Measurements from ENCODE around the gene BPIFB3. TPM values are rescaled to one million over a fixed set of nuclear protein-coding genes. Genes with fewer than 3 reads are reported as not detected.

BPIFB3 gene
- total and polyA plus RNA-seq, 2 experiments from 2014 or later = not detected

GRCh38 chr20:33024243-33024560, 29.5 kb upstream of the BPIFB3 start:
- H3K27ac ChIP-seq = no peak overlapping the region
- H3K36me3 ChIP-seq = no peaks in the 10 kb centered on the region
- no peaks in the 10 kb centered on the region for H3K27me3 ChIP-seq
- no peak overlapping the region for H3K4me3 ChIP-seq
- H3K9me3 ChIP-seq (ENCODE audit: low read depth) = no peaks in the 10 kb centered on the region
- H3K4me1 ChIP-seq (ENCODE audit: low read depth) = no peaks in the 10 kb centered on the region
- TF ChIP-seq, protein P1, sequence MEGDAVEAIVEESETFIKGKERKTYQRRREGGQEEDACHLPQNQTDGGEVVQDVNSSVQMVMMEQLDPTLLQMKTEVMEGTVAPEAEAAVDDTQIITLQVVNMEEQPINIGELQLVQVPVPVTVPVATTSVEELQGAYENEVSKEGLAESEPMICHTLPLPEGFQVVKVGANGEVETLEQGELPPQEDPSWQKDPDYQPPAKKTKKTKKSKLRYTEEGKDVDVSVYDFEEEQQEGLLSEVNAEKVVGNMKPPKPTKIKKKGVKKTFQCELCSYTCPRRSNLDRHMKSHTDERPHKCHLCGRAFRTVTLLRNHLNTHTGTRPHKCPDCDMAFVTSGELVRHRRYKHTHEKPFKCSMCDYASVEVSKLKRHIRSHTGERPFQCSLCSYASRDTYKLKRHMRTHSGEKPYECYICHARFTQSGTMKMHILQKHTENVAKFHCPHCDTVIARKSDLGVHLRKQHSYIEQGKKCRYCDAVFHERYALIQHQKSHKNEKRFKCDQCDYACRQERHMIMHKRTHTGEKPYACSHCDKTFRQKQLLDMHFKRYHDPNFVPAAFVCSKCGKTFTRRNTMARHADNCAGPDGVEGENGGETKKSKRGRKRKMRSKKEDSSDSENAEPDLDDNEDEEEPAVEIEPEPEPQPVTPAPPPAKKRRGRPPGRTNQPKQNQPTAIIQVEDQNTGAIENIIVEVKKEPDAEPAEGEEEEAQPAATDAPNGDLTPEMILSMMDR (IDR thresholded peaks at IDR 0.05; ENCODE audit: low read depth, low read length) = no peak
- DNase-seq (ENCODE audit: low read depth in 1 of 2, low spot score in 1 of 2) = no peak

DNA sequence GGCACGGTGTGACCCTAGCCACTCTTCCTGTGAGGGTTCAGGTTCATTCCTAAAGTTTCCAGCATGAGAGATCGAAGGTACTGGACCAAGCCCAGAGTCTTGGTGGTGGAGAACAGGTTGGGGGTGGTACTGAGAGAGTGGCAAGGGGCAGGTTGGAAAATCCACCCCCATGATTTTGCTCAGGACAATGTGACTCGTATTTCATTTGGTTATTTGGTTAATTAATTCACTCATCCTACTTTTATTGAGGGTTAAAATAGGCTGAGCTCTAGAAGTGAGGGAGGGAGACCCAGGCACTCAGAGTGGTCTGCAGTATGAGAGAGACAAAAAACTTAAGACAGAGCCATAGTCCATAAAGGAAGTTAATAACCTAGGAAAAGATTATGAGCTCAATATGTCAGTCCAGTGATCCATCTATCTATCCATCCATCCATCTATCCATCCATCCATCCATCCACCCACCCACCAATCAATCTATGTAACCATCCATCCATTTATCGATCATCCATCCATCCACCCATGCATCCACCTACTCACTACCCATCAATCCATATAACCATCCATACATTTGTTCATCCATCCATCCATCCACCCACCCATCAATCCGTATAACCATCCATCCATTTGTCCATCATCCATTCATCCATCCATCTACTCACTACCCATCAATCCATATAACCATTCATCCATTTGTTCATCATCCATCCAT, 28.9 kb upstream of the BPIFB3 start:
- H3K27me3 ChIP-seq = no peaks in the 10 kb centered on the region
- TF ChIP-seq, protein P1 (IDR thresholded peaks at IDR 0.05; ENCODE audit: low read depth, low read length) = no peak
- no peaks in the 10 kb centered on the region for H3K4me1 ChIP-seq (ENCODE audit: low read depth)
- DNase-seq (ENCODE audit: low read depth in 1 of 2, low spot score in 1 of 2) = no peak
- H3K4me3 ChIP-seq = no peak overlapping the region
- H3K36me3 ChIP-seq = no peaks in the 10 kb centered on the region
- no peaks in the 10 kb centered on the region for H3K9me3 ChIP-seq (ENCODE audit: low read depth)
- H3K27ac ChIP-seq = no peak overlapping the region

GRCh38 chr20:33025318-33025876, 28.3 kb upstream of the BPIFB3 start:
- no peak for DNase-seq (ENCODE audit: low read depth in 1 of 2, low spot score in 1 of 2)
- no peaks in the 10 kb centered on the region for H3K4me1 ChIP-seq (ENCODE audit: low read depth)
- no peaks in the 10 kb centered on the region for H3K27me3 ChIP-seq
- TF ChIP-seq, protein P1 (IDR thresholded peaks at IDR 0.05; ENCODE audit: low read depth, low read length) = no peak
- H3K9me3 ChIP-seq (ENCODE audit: low read depth) = no peaks in the 10 kb centered on the region
- H3K4me3 ChIP-seq = no peak overlapping the region
- H3K27ac ChIP-seq = no peak overlapping the region
- H3K36me3 ChIP-seq = no peaks in the 10 kb centered on the region

DNA sequence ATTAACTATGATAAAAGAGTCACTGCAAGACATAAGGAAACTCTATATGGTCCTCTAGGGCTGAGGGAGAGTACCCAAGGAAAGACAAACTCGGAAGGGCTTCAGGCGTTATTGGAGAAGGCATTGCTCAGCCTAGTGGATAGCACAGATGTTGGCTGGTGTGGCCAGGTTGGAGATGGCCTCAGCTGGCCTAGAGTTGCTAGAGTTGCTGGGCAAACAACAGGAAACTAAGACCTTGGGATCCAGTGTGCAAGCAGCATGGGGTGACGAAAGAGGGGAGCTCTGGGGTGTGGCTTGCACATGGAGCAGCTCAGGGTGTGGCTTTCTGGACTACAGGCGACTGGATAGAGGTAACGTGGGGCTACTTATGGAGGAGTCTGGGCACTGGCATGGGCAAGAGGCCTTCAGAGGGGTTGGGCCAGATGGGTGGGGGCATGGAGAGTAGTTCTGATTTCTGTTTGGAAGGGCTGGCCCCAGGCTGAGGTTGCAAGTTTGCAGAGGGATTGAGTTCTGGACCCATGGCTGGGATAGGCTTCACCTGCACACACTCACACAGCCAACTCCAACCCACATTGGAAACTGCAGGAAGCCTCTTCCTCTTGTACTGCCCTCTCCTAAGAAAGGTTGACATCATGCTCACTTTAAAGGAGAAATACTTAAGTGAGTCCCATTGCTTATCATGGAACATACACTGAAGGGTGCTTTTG, 27.5 kb upstream of the BPIFB3 start:
- H3K27me3 ChIP-seq = no peaks in the 10 kb centered on the region
- TF ChIP-seq, protein P1 (IDR thresholded peaks at IDR 0.05; ENCODE audit: low read depth, low read length) = no peak
- DNase-seq (ENCODE audit: low read depth in 1 of 2, low spot score in 1 of 2) = no peak

GRCh38 chr20:33026779-33027759, 26.6 kb upstream of the BPIFB3 start:
- H3K9me3 ChIP-seq (ENCODE audit: low read depth) = no peaks in the 10 kb centered on the region
- H3K36me3 ChIP-seq = no peaks in the 10 kb centered on the region
- H3K4me3 ChIP-seq = no peak overlapping the region
- no peaks in the 10 kb centered on the region for H3K4me1 ChIP-seq (ENCODE audit: low read depth)
- TF ChIP-seq, protein P1 (IDR thresholded peaks at IDR 0.05; ENCODE audit: low read depth, low read length) = no peak
- DNase-seq (ENCODE audit: low read depth in 1 of 2, low spot score in 1 of 2) = no peak
- no peak overlapping the region for H3K27ac ChIP-seq
- no peaks in the 10 kb centered on the region for H3K27me3 ChIP-seq

More for the DNA sequence above, 27.5 kb upstream of the BPIFB3 start:
- Histone ChIP-seq H3K4me1 (ENCODE audit: low read depth) (no peaks in the 10 kb centered on the region), H3K9me3 (ENCODE audit: low read depth) (no peaks in the 10 kb centered on the region), H3K27ac (no peak overlapping the region), H3K36me3 (no peaks in the 10 kb centered on the region), H3K4me3 (no peak overlapping the region)
